Brain microvascular endothelial cell (primary cell): ENCODE data around the gene PCDHB9.

ENCODE experiments used
- DNase-seq: peaks from one replicate; pipeline ENCODE4 v3.0.0-alpha.2; 2020
- H3K27ac ChIP-seq: fragments of 250-450 bp; sonication (Bioruptor Pico); 2 replicates; pipeline ENCODE4 v1.5.1; 2020; ENCODE audit warnings: mild to moderate bottlenecking, moderate library complexity
- H3K27me3 ChIP-seq: fragments of 250-450 bp; sonication (Bioruptor Pico); replicated peaks from 2 replicates; pipeline ENCODE4 v1.5.1; 2020; ENCODE audit warnings: mild to moderate bottlenecking
- H3K36me3 ChIP-seq: fragments of 250-450 bp; sonication (Bioruptor Pico); replicated peaks from 2 replicates; pipeline ENCODE4 v1.5.1; 2020; ENCODE audit warnings: mild to moderate bottlenecking
- H3K4me3 ChIP-seq: 2 replicates; pipeline ENCODE4 v1.5.1; 2011; ENCODE audit warnings: low read depth, mild to moderate bottlenecking, control low read depth, low read length, moderate library complexity
- in situ Hi-C: cut with HindIII; loops from 2 replicates; pipeline ENCODE4 v1.10.0; 2017; ENCODE audit warnings: low sequenced_read_pairs, low pct_ligation_motif_present
- TF ChIP-seq, protein P1 (sequence below): IDR thresholded peaks from 2 replicates; pipeline ENCODE4 v1.5.1; 2011; ENCODE audit warnings: low read depth, mild to moderate bottlenecking, moderate library complexity, low read length, control low read depth, inconsistent platforms; ENCODE audit errors: missing control alignments

PCDHB9 gene

DNA sequence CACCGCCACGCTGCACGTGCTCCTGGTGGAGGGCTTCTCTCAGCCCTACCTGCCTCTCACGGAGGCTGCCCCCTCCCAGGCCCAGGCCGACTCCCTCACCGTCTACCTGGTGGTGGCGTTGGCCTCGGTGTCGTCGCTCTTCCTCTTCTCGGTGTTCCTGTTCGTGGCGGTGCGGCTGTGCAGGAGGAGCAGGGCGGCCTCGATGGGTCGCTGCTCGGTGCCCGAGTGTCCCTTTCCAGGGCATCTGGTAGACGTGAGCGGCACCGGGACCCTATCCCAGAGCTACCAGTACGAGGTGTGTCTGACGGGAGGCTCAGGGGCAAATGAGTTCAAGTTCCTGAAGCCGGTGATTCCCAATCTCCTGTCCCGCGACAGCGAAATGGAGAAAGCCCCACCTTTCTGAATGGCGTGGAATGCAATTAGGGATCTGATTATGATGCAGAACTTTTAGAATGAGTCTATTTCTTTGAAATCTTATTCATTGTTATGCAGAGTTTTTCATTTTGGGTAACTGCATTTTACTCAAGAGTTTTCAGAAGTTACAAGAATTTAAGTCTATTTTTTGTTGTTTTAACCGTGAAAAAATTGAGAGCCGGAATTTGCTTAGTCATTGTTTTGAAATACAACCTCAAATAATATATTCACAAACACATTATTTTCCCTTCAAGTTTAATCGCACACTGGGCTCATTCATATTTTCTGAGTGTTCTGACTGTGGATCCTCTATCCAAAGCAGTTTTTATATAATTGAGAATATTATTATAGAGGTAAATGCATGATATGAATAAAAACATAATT is 49.8 kb downstream of the PCDHB9 start:
- H3K4me3 ChIP-seq: no peak overlapping the region
- TF ChIP-seq, protein P1, sequence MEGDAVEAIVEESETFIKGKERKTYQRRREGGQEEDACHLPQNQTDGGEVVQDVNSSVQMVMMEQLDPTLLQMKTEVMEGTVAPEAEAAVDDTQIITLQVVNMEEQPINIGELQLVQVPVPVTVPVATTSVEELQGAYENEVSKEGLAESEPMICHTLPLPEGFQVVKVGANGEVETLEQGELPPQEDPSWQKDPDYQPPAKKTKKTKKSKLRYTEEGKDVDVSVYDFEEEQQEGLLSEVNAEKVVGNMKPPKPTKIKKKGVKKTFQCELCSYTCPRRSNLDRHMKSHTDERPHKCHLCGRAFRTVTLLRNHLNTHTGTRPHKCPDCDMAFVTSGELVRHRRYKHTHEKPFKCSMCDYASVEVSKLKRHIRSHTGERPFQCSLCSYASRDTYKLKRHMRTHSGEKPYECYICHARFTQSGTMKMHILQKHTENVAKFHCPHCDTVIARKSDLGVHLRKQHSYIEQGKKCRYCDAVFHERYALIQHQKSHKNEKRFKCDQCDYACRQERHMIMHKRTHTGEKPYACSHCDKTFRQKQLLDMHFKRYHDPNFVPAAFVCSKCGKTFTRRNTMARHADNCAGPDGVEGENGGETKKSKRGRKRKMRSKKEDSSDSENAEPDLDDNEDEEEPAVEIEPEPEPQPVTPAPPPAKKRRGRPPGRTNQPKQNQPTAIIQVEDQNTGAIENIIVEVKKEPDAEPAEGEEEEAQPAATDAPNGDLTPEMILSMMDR: no peak
- in situ Hi-C loops: no loop called here
- H3K27ac ChIP-seq: no peak overlapping the region
- no peaks in the 10 kb centered on the region for H3K27me3 ChIP-seq
- DNase-seq: no peak
- no peaks in the 10 kb centered on the region for H3K36me3 ChIP-seq
